Right lobe of liver (tissue), 6 donors: ENCODE data around the gene UBE2H. TPM values are rescaled to one million over a fixed set of nuclear protein-coding genes. Genes with fewer than 3 reads are reported as not detected.

Source experiments
- ATAC-seq, 4 donors: fragments of 200-7000 bp; cut with Tn5 transposase; one replicate each; pipeline ENCODE4 v1.9.1; 2020; ENCODE audit warnings: mild to moderate bottlenecking in 4 of 4, moderate library complexity in 4 of 4
- DNase-seq, 3 donors: peaks; one replicate each; pipeline ENCODE4 v3.0.0-alpha.2; 2020
- H3K27ac ChIP-seq, 3 donors: fragments of 200-600 bp; one replicate each; pipeline ENCODE4 v1.8.0; 2022
- H3K27me3 ChIP-seq, 2 donors: fragments of 200-600 bp; one replicate each; pipeline ENCODE4 v1.8.0; 2022
- H3K36me3 ChIP-seq, 4 donors: fragments of 200-600 bp; sonication (generic) in 1 of 4; one replicate each; pipeline versions ENCODE4 v1.5.1 to v1.8.0; 2017 to 2022; ENCODE audit warnings: control low read depth in 1 of 4
- H3K4me1 ChIP-seq, 4 donors: fragments of 200-600 bp; sonication (generic) in 1 of 4; one replicate each; pipeline versions ENCODE4 v1.5.1 to v1.8.0; 2017 to 2022; ENCODE audit warnings: control low read depth in 1 of 4
- H3K4me3 ChIP-seq, 3 donors: fragments of 200-600 bp; one replicate each; pipeline ENCODE4 v1.8.0; 2022
- H3K9me3 ChIP-seq, 4 donors: fragments of 200-600 bp; sonication (generic) in 1 of 4; one replicate each; pipeline versions ENCODE4 v1.5.1 to v1.8.0; 2017 to 2022; ENCODE audit warnings: control low read depth in 1 of 4
- POLR2A ChIP-seq: fragments of 450-650 bp; IDR thresholded peaks from one replicate; pipeline ENCODE4 v1.6.1; 2017; ENCODE audit warnings: antibody characterized with exemption, mild to moderate bottlenecking
- WGBS: methylation state at CpG from one replicate; pipeline ENCODE4 v1.1.6; 2018; ENCODE audit warnings: low coverage, low lambda C conversion rate; ENCODE audit not compliant: insufficient coverage; ENCODE audit errors: missing lambda C conversion rate; 5-methylcytosine and 5-hydroxymethylcytosine counted together
- intact Hi-C, 2 donors: fragments of 100-400 bp; cut with DNase I; formaldehyde crosslinking; loops; one replicate each; pipeline versions ENCODE4 v1.11.2 to v1.14.1; 2022
- total RNA-seq, 6 experiments: library from RNA; depleted of rRNA in 2 of 6; stranded (reverse); fragments of >200 nt in 2 of 6; fragmentation: NEBNext Ultra II Directional in 3 of 6; extraction: Animal tissue kit (Norgen Biotek cat#: 25700) in 3 of 6; gene quantifications; one replicate each; pipeline versions ENCODE4 v1.1.0 to v1.2.4, GENCODE V29; 2016 to 2023
- TF ChIP-seq, protein P1 (sequence below), 4 donors: fragments of 200-600 bp in 3 of 4; fragments of 450-650 bp in 1 of 4; IDR thresholded peaks; one replicate each; pipeline versions ENCODE4 v1.5.1 to v1.8.0; 2016 to 2022; ENCODE audit warnings: antibody characterized with exemption in 4 of 4, mild to moderate bottlenecking in 2 of 4
- donor health status: DM: no; HTN: yes; CAD: no.
- donor health status: DM: no; HTN: no; CAD: no.
- donor health status: DM: no; HTN: no; CAD: no.
- donor health status: DM: no; HTN: yes; CAD: no.
- donor health status: DM: no; HTN: yes; CAD: no.

The UBE2H gene
- total RNA-seq, 6 experiments from 2014 or later, result 27.4 to 47.0 (median 35.6) TPM

DNA sequence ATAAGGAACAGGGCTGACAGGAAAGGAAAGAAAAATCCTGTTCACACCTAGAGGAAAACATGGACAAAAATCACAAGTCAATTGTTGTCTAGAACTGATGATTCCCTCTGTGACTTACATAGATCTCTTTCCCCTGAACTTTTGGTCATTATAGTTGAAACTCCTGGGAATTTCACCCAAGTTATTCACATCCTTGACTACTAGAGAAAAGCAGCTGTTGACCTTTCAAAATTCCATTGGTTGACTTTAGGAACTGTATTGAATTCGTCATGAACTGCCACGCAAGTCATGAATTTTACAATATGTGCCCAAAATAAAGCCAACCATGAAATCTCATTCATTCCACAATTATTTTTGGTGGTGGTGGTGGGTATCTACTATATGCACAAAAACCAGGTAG lies 104.3 kb downstream of the UBE2H start:
- no peaks in the 10 kb centered on the region for H3K9me3 ChIP-seq
- WGBS, result 92% methylated on average over 2 of the region's 2 CpGs
- peaks cover 0 to 27% (median 13%) of the 10 kb centered on the region in 4 donors for H3K4me1 ChIP-seq
- DNase-seq, result no peak
- no peak overlapping the region for H3K4me3 ChIP-seq
- intact Hi-C loops, result no loop called here
- no peak for ATAC-seq
- no peak overlapping the region for H3K27ac ChIP-seq
- no peaks in the 10 kb centered on the region for H3K27me3 ChIP-seq
- no peaks in the 10 kb centered on the region for H3K36me3 ChIP-seq
- no peak for TF ChIP-seq POLR2A
- TF ChIP-seq, protein P1, sequence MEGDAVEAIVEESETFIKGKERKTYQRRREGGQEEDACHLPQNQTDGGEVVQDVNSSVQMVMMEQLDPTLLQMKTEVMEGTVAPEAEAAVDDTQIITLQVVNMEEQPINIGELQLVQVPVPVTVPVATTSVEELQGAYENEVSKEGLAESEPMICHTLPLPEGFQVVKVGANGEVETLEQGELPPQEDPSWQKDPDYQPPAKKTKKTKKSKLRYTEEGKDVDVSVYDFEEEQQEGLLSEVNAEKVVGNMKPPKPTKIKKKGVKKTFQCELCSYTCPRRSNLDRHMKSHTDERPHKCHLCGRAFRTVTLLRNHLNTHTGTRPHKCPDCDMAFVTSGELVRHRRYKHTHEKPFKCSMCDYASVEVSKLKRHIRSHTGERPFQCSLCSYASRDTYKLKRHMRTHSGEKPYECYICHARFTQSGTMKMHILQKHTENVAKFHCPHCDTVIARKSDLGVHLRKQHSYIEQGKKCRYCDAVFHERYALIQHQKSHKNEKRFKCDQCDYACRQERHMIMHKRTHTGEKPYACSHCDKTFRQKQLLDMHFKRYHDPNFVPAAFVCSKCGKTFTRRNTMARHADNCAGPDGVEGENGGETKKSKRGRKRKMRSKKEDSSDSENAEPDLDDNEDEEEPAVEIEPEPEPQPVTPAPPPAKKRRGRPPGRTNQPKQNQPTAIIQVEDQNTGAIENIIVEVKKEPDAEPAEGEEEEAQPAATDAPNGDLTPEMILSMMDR (IDR thresholded peaks at IDR 0.05), result no peak

DNA sequence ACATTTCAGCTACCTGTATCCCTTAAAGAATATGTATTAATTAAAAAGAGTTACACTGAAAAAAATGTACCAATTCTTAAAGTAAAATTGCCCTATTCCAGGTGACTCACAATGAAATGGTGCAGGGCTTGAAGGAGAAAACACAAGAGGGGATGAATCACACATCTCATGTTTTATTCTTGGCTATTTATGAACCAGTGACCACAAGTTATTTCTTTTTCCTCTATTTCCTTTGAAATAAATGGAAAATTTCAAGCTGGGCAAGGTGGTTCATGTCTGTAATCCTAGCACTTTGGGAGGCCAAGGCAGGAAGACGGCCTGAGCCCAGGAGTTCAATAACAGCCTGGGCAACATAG lies 106.8 kb downstream of the UBE2H start:
- Histone ChIP-seq H3K36me3 (no peaks in the 10 kb centered on the region), H3K27me3 (no peaks in the 10 kb centered on the region), H3K9me3 (no peaks in the 10 kb centered on the region), H3K4me1 (peaks cover 0 to 3% (median 1%) of the 10 kb centered on the region in 4 donors), H3K4me3 (no peak overlapping the region), H3K27ac (no peak overlapping the region)
- no peak for TF ChIP-seq POLR2A
- TF ChIP-seq, protein P1 (IDR thresholded peaks at IDR 0.05), result no peak
- DNase-seq (no peak), ATAC-seq (no peak)
- WGBS, result 100% methylated on average over 1 of the region's 1 CpG
- intact Hi-C loops, result no loop called here

DNA sequence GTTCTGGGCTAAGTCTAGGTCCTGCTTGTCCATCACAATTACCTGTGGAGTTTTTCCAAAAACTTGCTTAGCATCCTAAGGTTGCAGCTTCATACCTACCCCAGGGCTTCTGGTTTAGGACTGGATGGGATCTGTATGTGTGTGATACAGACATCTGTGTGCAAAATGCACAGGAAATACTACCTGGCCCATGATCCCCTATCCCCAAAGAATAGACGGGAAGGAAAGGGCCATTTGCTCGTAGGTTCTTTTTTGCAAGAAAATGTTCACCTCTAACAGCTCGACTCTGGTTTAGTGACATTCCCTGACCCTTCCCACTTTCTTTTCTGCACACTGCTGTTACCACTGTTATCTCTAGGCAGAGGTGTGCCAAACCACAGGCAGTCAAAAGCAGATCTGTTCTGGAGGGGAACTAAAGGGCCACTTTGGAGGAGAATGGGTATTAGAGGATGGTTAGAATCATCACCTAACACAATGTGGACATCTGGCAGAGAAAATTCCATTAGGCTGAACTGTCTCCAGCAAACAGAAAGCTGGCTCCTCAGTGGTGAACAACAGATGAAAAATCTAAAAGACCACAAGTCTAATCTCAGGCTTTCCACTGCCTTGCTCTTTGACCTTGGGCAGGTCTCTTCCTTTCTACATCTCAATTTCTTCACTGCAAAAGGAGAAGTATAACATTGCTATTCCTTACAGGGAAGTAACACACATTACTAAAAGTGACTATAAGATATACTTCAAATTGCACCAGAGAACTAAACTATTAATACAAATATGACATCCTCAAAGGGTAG lies 107.4 kb downstream of the UBE2H start:
- H3K27ac ChIP-seq, result no peak overlapping the region
- no peak for ATAC-seq
- WGBS, result 87% methylated on average over 3 of the region's 3 CpGs

DNA sequence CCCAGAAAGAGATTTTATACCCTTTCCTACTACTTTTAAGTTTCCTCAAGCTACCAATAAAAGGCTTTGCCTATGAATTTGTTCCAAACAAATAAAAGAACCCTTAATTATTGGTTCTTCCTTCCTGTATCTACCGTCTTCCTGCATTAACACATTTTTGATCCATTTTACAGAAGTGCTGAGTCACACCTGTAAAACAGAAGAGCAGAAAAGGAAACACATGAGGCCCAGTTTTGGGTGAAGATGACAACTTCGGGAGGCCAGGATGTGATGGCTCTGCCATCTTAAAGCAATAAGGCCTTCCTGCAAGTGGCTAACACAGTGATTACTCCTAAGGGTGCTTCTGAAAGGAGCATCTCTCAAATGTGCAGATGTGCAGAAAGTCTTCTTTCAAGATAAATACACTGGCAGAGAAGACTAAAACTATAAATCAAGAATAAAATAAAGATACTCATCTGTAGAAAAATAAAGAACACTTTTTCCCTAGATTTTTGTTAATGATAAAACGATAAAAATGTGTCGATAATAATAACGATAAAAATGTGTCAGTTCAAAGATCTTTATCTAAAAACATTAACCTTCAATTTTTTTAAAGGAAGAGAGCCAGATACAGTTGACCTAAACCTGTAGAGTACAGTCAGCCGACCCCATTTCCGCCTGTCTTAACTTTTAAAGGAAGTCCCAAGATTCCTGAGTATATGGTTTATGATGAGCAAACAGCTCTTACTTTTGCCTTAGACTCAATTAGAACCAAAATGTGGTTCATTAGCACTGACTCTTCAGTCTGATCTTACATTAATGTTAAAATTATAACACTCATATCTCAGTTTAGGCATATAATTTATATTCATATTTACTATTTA lies 108.6 kb downstream of the UBE2H start:
- Histone ChIP-seq H3K27ac (no peak overlapping the region), H3K36me3 (no peaks in the 10 kb centered on the region), H3K9me3 (no peaks in the 10 kb centered on the region), H3K27me3 (no peaks in the 10 kb centered on the region), H3K4me3 (no peak overlapping the region), H3K4me1 (no peaks in the 10 kb centered on the region)
- intact Hi-C loops, result no loop called here
- ATAC-seq, result no peak
- WGBS, result 75% methylated on average over 7 of the region's 7 CpGs
- TF ChIP-seq POLR2A, result no peak
- TF ChIP-seq, protein P1 (IDR thresholded peaks at IDR 0.05), result no peak
- no peak for DNase-seq

More for the DNA sequence above, 107.4 kb downstream of the UBE2H start:
- DNase-seq, result no peak
- no peaks in the 10 kb centered on the region for H3K27me3 ChIP-seq
- no peaks in the 10 kb centered on the region for H3K4me1 ChIP-seq
- no peaks in the 10 kb centered on the region for H3K9me3 ChIP-seq
- TF ChIP-seq POLR2A, result no peak
- intact Hi-C loops, result no loop called here
- H3K36me3 ChIP-seq, result no peaks in the 10 kb centered on the region
- H3K4me3 ChIP-seq, result no peak overlapping the region

DNA sequence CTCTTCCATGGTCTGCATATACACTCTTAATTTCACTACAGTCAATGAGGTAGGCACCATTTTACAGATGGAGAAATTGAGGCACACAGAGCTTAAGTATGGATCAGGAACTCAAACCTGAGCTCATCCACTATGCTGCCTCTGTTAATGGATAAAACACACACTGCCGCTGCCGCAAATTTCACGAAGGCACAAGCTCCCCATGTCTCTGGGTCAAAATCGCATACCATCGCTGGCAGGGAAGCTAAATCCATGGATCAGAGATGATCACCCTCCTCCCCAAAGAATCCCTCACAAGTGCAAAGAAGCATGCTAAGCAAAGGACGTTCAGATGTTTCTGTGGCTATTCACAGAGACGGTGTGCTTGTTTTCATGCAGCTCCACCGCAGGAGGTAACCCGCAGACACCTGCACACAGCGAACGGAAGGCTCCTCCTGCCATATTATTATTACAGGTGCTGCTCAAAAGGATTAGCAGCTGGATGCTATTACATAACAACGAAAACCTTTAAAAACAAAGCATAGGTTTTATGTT lies 109.3 kb downstream of the UBE2H start:
- ATAC-seq, result no peak
- H3K27ac ChIP-seq, result no peak overlapping the region
- TF ChIP-seq, protein P1 (IDR thresholded peaks at IDR 0.05), result no peak
- TF ChIP-seq POLR2A, result no peak

More for the DNA sequence above, 109.3 kb downstream of the UBE2H start:
- Histone ChIP-seq H3K4me3 (no peak overlapping the region), H3K9me3 (no peaks in the 10 kb centered on the region), H3K4me1 (no peaks in the 10 kb centered on the region), H3K36me3 (peaks cover 0 to 7% (median 0%) of the 10 kb centered on the region in 4 donors), H3K27me3 (no peaks in the 10 kb centered on the region)
- no peak for DNase-seq
- WGBS, result 97% methylated on average over 12 of the region's 12 CpGs
- intact Hi-C loops, result no loop called here
